Spleen (tissue), 11 donors: ENCODE measurements around the gene EFCAB13. TPM values are rescaled to one million over a fixed set of nuclear protein-coding genes. Genes with fewer than 3 reads are reported as not detected.

Source experiments
- DNase-seq: peaks from one replicate; pipeline ENCODE4 v3.0.0-alpha.2; 2020
- H3K27ac ChIP-seq, 8 donors: fragments of 200-600 bp; sonication (generic) in 7 of 8; 1 replicate in 4 of 8; 2 replicates in 4 of 8; pipeline versions ENCODE4 v1.5.0 to v1.8.0; 2016 to 2021; ENCODE audit warnings: inconsistent platforms in 4 of 8, mild to moderate bottlenecking in 4 of 8, moderate library complexity in 1 of 8
- H3K27me3 ChIP-seq, 7 donors: fragments of 200-600 bp; sonication (generic) in 6 of 7; replicated peaks in 1 of 7; 1 replicate in 4 of 7; 2 replicates in 3 of 7; pipeline versions ENCODE4 v1.5.0 to v1.8.0; 2016 to 2021; ENCODE audit warnings: inconsistent platforms in 3 of 7, mild to moderate bottlenecking in 1 of 7
- H3K36me3 ChIP-seq, 6 donors: fragments of 200-600 bp; sonication (generic) in 5 of 6; 1 replicate in 4 of 6; 2 replicates in 2 of 6; pipeline versions ENCODE4 v1.5.0 to v1.8.0; 2016 to 2021; ENCODE audit warnings: inconsistent platforms in 2 of 6
- H3K4me1 ChIP-seq, 6 donors: fragments of 200-600 bp; sonication (generic) in 5 of 6; 1 replicate in 3 of 6; 2 replicates in 3 of 6; pipeline versions ENCODE4 v1.5.0 to v1.8.0; 2016 to 2021; ENCODE audit warnings: inconsistent platforms in 3 of 6
- H3K4me3 ChIP-seq, 8 donors: fragments of 200-600 bp; sonication (generic) in 7 of 8; 1 replicate in 4 of 8; 2 replicates in 4 of 8; pipeline versions ENCODE4 v1.5.0 to v1.8.0; 2016 to 2021; ENCODE audit warnings: inconsistent platforms in 4 of 8, mild to moderate bottlenecking in 4 of 8, moderate library complexity in 2 of 8
- H3K9me3 ChIP-seq, 8 donors: fragments of 200-600 bp; sonication (generic) in 7 of 8; 1 replicate in 4 of 8; 2 replicates in 4 of 8; pipeline versions ENCODE4 v1.5.0 to v1.8.0; 2016 to 2021; ENCODE audit warnings: inconsistent platforms in 4 of 8
- POLR2A ChIP-seq, 3 donors: fragments of 450-650 bp; IDR thresholded peaks; one replicate each; pipeline ENCODE4 v1.5.1; 2017; ENCODE audit warnings: antibody characterized with exemption in 3 of 3, mild to moderate bottlenecking in 1 of 3
- POLR2AphosphoS5 ChIP-seq, 3 donors: sonication (generic); formaldehyde crosslinking; IDR thresholded peaks; one replicate each; pipeline ENCODE4 v1.5.1; 2017; ENCODE audit warnings: antibody characterized with exemption in 3 of 3
- WGBS, 5 donors: extraction: QIAGEN DNeasy Blood & Tissue Kit in 3 of 5; methylation state at CpG; one replicate each; pipeline versions ENCODE4 v1.1.5 to v1.1.7; 2013 to 2018; 5-methylcytosine and 5-hydroxymethylcytosine counted together
- intact Hi-C: fragments of 100-400 bp; cut with DNase I; formaldehyde crosslinking; loops from one replicate; pipeline ENCODE4 v1.15.0; 2023; ENCODE audit warnings: low total_unique reads
- polyA plus RNA-seq, 3 donors: library from polyadenylated mRNA; stranded (reverse); fragments of 200-250 nt; gene quantifications; one replicate each; pipeline ENCODE4 v1.2.1, GENCODE V29; 2013
- total RNA-seq, 7 donors: library from RNA; depleted of rRNA in 3 of 7; stranded (reverse); fragments of >200 nt in 3 of 7; fragmentation: NEBNext Ultra II Directional in 4 of 7; extraction: Animal tissue kit (Norgen Biotek cat#: 25700) in 4 of 7; gene quantifications; one replicate each; pipeline versions ENCODE4 v1.1.0 to v1.2.1, GENCODE V29; 2016 to 2021
- TF ChIP-seq, protein P1 (sequence below), 11 experiments: fragments of 200-600 bp in 7 of 11; fragments of 450-650 bp in 4 of 11; sonication (generic) in 4 of 11; IDR thresholded peaks in 8 of 11; conservative IDR thresholded peaks in 3 of 11; 1 replicate in 7 of 11; 2 replicates in 4 of 11; pipeline versions ENCODE4 v1.4.0 to v1.8.0; 2016 to 2021; ENCODE audit warnings: antibody characterized with exemption in 11 of 11, inconsistent platforms in 4 of 11, mild to moderate bottlenecking in 1 of 11
- donor health status: healthy with polysubstance abuse.
- donor health status: DM: no; HTN: no; CAD: no; lungs with moderate emphysema.
- donor health status: DM: no; HTN: no; CAD: no.
- donor health status: Bipolar disorder and iron deficiency.
- donor health status: healthy.
- donor health status: DM: no; HTN: no; CAD: no.
- donor health status: DM: yes; HTN: yes; CAD: no.

The EFCAB13 gene
- total and polyA plus RNA-seq, 10 donors: 1.4 to 18.6 (median 12.4) TPM

DNA sequence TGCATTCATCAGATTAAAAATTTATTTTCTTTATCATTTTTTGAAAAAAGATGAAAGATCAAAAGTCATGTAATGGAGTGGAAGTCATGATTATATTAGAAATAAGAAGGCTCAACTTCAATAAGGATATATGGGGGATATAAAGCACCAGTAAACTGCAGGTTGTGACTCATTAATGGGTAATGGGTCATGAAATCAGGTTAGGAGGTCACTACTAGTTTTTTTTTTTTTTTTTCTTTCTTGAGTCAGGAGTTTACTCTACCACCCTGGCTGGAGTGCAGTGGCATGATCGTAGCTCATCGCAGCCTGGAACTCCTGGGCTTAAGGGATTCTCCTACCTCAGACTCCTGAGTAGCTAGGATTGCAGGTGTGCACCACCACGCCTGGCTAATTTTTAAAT lies 14.3 kb downstream of the EFCAB13 start:
- Histone ChIP-seq H3K4me1 (peaks cover 0 to 7% (median 0%) of the 10 kb centered on the region in 6 donors), H3K27me3 (no peaks in the 10 kb centered on the region), H3K4me3 (no peak overlapping the region), H3K36me3 (peaks cover 0 to 46% (median 3%) of the 10 kb centered on the region in 6 donors), H3K9me3 (no peaks in the 10 kb centered on the region), H3K27ac (no peak overlapping the region)
- TF ChIP-seq POLR2AphosphoS5 (IDR thresholded peaks at IDR 0.05): no peak
- TF ChIP-seq, protein P1, sequence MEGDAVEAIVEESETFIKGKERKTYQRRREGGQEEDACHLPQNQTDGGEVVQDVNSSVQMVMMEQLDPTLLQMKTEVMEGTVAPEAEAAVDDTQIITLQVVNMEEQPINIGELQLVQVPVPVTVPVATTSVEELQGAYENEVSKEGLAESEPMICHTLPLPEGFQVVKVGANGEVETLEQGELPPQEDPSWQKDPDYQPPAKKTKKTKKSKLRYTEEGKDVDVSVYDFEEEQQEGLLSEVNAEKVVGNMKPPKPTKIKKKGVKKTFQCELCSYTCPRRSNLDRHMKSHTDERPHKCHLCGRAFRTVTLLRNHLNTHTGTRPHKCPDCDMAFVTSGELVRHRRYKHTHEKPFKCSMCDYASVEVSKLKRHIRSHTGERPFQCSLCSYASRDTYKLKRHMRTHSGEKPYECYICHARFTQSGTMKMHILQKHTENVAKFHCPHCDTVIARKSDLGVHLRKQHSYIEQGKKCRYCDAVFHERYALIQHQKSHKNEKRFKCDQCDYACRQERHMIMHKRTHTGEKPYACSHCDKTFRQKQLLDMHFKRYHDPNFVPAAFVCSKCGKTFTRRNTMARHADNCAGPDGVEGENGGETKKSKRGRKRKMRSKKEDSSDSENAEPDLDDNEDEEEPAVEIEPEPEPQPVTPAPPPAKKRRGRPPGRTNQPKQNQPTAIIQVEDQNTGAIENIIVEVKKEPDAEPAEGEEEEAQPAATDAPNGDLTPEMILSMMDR (IDR thresholded peaks at IDR 0.05 in 8 of 11, conservative IDR thresholded peaks at IDR 0.05 in 3 of 11): no peak
- WGBS, 5 donors: 97 to 99% (median 98%) methylated on average over 3 of the region's 3 CpGs
- no peak for DNase-seq
- intact Hi-C loops: no loop called here

- H3K27me3 ChIP-seq: no peaks in the 10 kb centered on the region
- no peak overlapping the region for H3K4me3 ChIP-seq
- no peaks in the 10 kb centered on the region for H3K4me1 ChIP-seq
- intact Hi-C loops: no loop called here
- DNase-seq: no peak
- 33 to 74% (median 65%) methylated on average over 1 of the region's 1 CpG for WGBS, 5 donors
- TF ChIP-seq, protein P1 (IDR thresholded peaks at IDR 0.05 in 8 of 11, conservative IDR thresholded peaks at IDR 0.05 in 3 of 11): no peak
- TF ChIP-seq POLR2A (IDR thresholded peaks at IDR 0.05): no peak
- no peak for TF ChIP-seq POLR2AphosphoS5 (IDR thresholded peaks at IDR 0.05)
- no peak overlapping the region for H3K27ac ChIP-seq
- H3K9me3 ChIP-seq: no peaks in the 10 kb centered on the region
- H3K36me3 ChIP-seq: peaks cover 0 to 16% (median 0%) of the 10 kb centered on the region in 6 donors
Observed at GRCh38 chr17:47352848-47353247, 29.1 kb downstream of the EFCAB13 start.

DNA sequence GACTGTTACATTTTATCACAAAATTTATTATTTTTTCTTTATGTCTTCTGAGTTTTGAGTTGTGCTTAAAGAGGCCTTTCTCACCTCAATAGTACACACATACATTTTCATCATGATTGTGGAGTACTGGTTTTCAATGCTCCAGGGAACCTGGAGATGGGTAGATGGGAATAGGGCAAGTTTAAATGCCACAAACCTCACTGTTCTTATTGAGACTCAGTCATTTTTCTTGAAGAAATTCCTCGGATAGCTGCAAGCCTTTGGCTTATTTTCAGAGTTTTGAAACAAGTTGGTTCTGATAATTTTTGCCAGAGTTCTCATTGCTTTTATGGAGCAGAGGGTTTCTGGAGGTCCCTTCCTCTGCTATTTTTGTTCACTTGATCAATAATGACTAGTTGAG lies 34.9 kb downstream of the EFCAB13 start:
- Histone ChIP-seq H3K27ac (no peak overlapping the region), H3K4me3 (no peak overlapping the region), H3K4me1 (no peaks in the 10 kb centered on the region), H3K27me3 (no peaks in the 10 kb centered on the region), H3K9me3 (no peaks in the 10 kb centered on the region), H3K36me3 (peaks cover 0 to 28% (median 0%) of the 10 kb centered on the region in 6 donors)
- no peak for DNase-seq
- 79 to 100% (median 89%) methylated on average over 1 of the region's 1 CpG for WGBS, 5 donors
- TF ChIP-seq POLR2A (IDR thresholded peaks at IDR 0.05): no peak
- no peak for TF ChIP-seq POLR2AphosphoS5 (IDR thresholded peaks at IDR 0.05)
- TF ChIP-seq, protein P1 (IDR thresholded peaks at IDR 0.05 in 8 of 11, conservative IDR thresholded peaks at IDR 0.05 in 3 of 11): no peak
- intact Hi-C loops: no loop called here

DNA sequence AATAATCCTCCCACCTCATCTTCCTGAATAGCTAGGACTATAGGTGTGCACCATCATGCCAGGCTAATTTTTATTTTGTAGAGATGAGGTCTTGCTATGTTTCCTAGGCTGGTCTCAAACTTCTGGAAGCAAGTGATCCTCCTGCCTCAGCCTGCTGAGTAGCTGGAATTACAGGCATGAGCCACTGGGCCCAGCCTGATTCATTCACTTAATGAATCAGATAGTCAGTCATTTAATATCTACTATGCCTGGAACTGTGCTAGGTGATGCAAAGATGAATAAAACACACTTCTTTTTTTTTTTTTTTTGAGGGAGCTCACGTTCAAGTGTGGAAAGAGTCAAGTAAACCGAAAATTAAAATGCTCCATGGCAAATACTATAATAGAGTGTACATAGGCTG lies 39.4 kb downstream of the EFCAB13 start:
- Histone ChIP-seq H3K4me3 (no peak overlapping the region), H3K9me3 (no peaks in the 10 kb centered on the region), H3K27ac (no peak overlapping the region), H3K4me1 (no peaks in the 10 kb centered on the region), H3K27me3 (no peaks in the 10 kb centered on the region), H3K36me3 (peaks cover 0 to 23% (median 2%) of the 10 kb centered on the region in 6 donors)
- intact Hi-C loops: loop anchor here (10.0 kb wide), 1 partner anchor 252 kb away; no protein-coding TSS in a partner anchor
- WGBS, 5 donors: 87 to 95% (median 90%) methylated on average over 2 of the region's 2 CpGs
- DNase-seq: no peak
- TF ChIP-seq POLR2AphosphoS5 (IDR thresholded peaks at IDR 0.05): no peak
- TF ChIP-seq, protein P1 (IDR thresholded peaks at IDR 0.05 in 8 of 11, conservative IDR thresholded peaks at IDR 0.05 in 3 of 11): no peak
- TF ChIP-seq POLR2A (IDR thresholded peaks at IDR 0.05): no peak
